Measurements from ENCODE around the gene SDHB. TPM values are rescaled to one million over a fixed set of nuclear protein-coding genes. Genes with fewer than 3 reads are reported as not detected.
A peak's percentile ranks its signal among the peaks of the same experiment; 100 is the strongest.

Gene SDHB
- total and polyA plus RNA-seq, 7 donors: 109 to 398 (median 173) TPM

GRCh38 chr1:17046334-17046657 is 7.5 kb downstream of the SDHB start:
- TF ChIP-seq POLR2A (IDR thresholded peaks at IDR 0.05): no peak
- no peak for TF ChIP-seq CTCF (IDR thresholded peaks at IDR 0.05)
- no peak for TF ChIP-seq POLR2AphosphoS5 (IDR thresholded peaks at IDR 0.05)
- TF ChIP-seq EP300 (IDR thresholded peaks at IDR 0.05): no peak
- DNase-seq: no peak
- intact Hi-C loops (cut with DNase I): loop anchor here (1.0 to 5.0 kb wide), 2 partner anchors 34 to 95 kb away; partner anchors contain the start of gene ATP13A2
- peaks cover 0 to 13% (median 8%) of the 10 kb centered on the region in 4 donors for H3K4me1 ChIP-seq
- H3K36me3 ChIP-seq: peaks cover 13 to 57% (median 25%) of the 10 kb centered on the region in 4 donors
- 57 to 66% methylated on average over 3 of the region's 3 CpGs for WGBS, 2 donors
- no peak overlapping the region for H3K4me3 ChIP-seq
- H3K9me3 ChIP-seq: no peaks in the 10 kb centered on the region
- H3K27ac ChIP-seq: peak overlapping the region in 1 of 4 donors; percentile 50
- no peaks in the 10 kb centered on the region for H3K27me3 ChIP-seq

GRCh38 chr1:17045634-17046333 is 8.0 kb downstream of the SDHB start:
- 47 to 49% methylated on average over 9 of the region's 9 CpGs for WGBS, 2 donors
- intact Hi-C loops (cut with DNase I): loop anchor here (1.0 to 5.0 kb wide), 2 partner anchors 33 to 94 kb away; partner anchors contain the start of gene ATP13A2
- H3K36me3 ChIP-seq: peaks cover 16 to 57% (median 24%) of the 10 kb centered on the region in 4 donors
- H3K4me3 ChIP-seq: peak overlapping the region in 3 of 4 donors; percentile 13 to 22 (median 16)
- peak overlapping the region; percentile 18 to 54 (median 34) for H3K27ac ChIP-seq
- H3K4me1 ChIP-seq: peaks cover 0 to 11% (median 6%) of the 10 kb centered on the region in 4 donors
- TF ChIP-seq EP300 (IDR thresholded peaks at IDR 0.05): no peak
- TF ChIP-seq CTCF (IDR thresholded peaks at IDR 0.05): peak; percentile 58 to 79 (median 72)
- no peak for TF ChIP-seq POLR2A (IDR thresholded peaks at IDR 0.05)
- no peaks in the 10 kb centered on the region for H3K27me3 ChIP-seq
- no peaks in the 10 kb centered on the region for H3K9me3 ChIP-seq
- no peak for DNase-seq

GRCh38 chr1:17045150-17045549 is 8.7 kb downstream of the SDHB start:
- peak overlapping the region in 3 of 4 donors; percentile 18 to 54 (median 19) for H3K27ac ChIP-seq
- WGBS, 2 donors: 76 to 86% methylated on average over 5 of the region's 5 CpGs

GRCh38 chr1:17043676-17044075 is 10.2 kb downstream of the SDHB start:
- Histone ChIP-seq H3K36me3 (peaks cover 16 to 60% (median 22%) of the 10 kb centered on the region in 4 donors), H3K27me3 (no peaks in the 10 kb centered on the region), H3K27ac (no peak overlapping the region), H3K4me1 (peaks cover 0 to 11% (median 6%) of the 10 kb centered on the region in 4 donors), H3K4me3 (no peak overlapping the region), H3K9me3 (no peaks in the 10 kb centered on the region)
- 87 to 94% methylated on average over 5 of the region's 5 CpGs for WGBS, 2 donors
- intact Hi-C loops (cut with DNase I): no loop called here
- no peak for DNase-seq
- TF ChIP-seq POLR2AphosphoS5 (IDR thresholded peaks at IDR 0.05) (no peak), POLR2A (IDR thresholded peaks at IDR 0.05) (no peak), EP300 (IDR thresholded peaks at IDR 0.05) (no peak)

More at GRCh38 chr1:17045150-17045549, 8.7 kb downstream of the SDHB start:
- no peak for TF ChIP-seq POLR2AphosphoS5 (IDR thresholded peaks at IDR 0.05)
- no peak for TF ChIP-seq EP300 (IDR thresholded peaks at IDR 0.05)
- no peak for TF ChIP-seq POLR2A (IDR thresholded peaks at IDR 0.05)
- TF ChIP-seq CTCF (IDR thresholded peaks at IDR 0.05): no peak
- intact Hi-C loops (cut with DNase I): loop anchor here (5.0 kb wide), 1 partner anchor 33 kb away; the partner anchor contains the start of gene ATP13A2
- Histone ChIP-seq H3K27me3 (no peaks in the 10 kb centered on the region), H3K4me1 (peaks cover 0 to 11% (median 6%) of the 10 kb centered on the region in 4 donors), H3K36me3 (peaks cover 16 to 59% (median 23%) of the 10 kb centered on the region in 4 donors), H3K9me3 (no peaks in the 10 kb centered on the region), H3K4me3 (no peak overlapping the region)
- no peak for DNase-seq

GRCh38 chr1:17040135-17040534 is 13.7 kb downstream of the SDHB start:
- no peaks in the 10 kb centered on the region for H3K9me3 ChIP-seq
- H3K27me3 ChIP-seq: no peaks in the 10 kb centered on the region
- DNase-seq: no peak
- no peak overlapping the region for H3K4me3 ChIP-seq
- no peak overlapping the region for H3K27ac ChIP-seq
- WGBS, 2 donors: 71 to 82% methylated on average over 1 of the region's 1 CpG
- intact Hi-C loops (cut with DNase I): no loop called here
- H3K4me1 ChIP-seq: peaks cover 0 to 4% (median 0%) of the 10 kb centered on the region in 4 donors
- TF ChIP-seq POLR2AphosphoS5 (IDR thresholded peaks at IDR 0.05) (no peak), EP300 (IDR thresholded peaks at IDR 0.05) (no peak), POLR2A (IDR thresholded peaks at IDR 0.05) (no peak), CTCF (IDR thresholded peaks at IDR 0.05) (no peak)
- peaks cover 16 to 76% (median 22%) of the 10 kb centered on the region in 4 donors for H3K36me3 ChIP-seq

Data from sigmoid colon (tissue), 7 donors.